Retinal pigment epithelial cell (primary cell): ENCODE data around the gene NCAPD3.
"Not testable (repeated sequence)": the region's sequence is repeated elsewhere in the genome, so short reads cannot be mapped to it uniquely, and the experiment has no call there.

Source experiments
- DNase-seq: peaks from one replicate; pipeline ENCODE4 v3.0.0-alpha.2; 2010; ENCODE audit warnings: low read depth
- H3K4me3 ChIP-seq: 2 replicates; pipeline ENCODE4 v1.5.1; 2011; ENCODE audit warnings: mild to moderate bottlenecking, low read length, control low read depth, moderate library complexity
- TF ChIP-seq, protein P1 (sequence below): conservative IDR thresholded peaks from 2 replicates; pipeline ENCODE4 v1.5.1; 2011; ENCODE audit warnings: low read depth, low read length, control low read depth, inconsistent platforms

NCAPD3 gene

DNA sequence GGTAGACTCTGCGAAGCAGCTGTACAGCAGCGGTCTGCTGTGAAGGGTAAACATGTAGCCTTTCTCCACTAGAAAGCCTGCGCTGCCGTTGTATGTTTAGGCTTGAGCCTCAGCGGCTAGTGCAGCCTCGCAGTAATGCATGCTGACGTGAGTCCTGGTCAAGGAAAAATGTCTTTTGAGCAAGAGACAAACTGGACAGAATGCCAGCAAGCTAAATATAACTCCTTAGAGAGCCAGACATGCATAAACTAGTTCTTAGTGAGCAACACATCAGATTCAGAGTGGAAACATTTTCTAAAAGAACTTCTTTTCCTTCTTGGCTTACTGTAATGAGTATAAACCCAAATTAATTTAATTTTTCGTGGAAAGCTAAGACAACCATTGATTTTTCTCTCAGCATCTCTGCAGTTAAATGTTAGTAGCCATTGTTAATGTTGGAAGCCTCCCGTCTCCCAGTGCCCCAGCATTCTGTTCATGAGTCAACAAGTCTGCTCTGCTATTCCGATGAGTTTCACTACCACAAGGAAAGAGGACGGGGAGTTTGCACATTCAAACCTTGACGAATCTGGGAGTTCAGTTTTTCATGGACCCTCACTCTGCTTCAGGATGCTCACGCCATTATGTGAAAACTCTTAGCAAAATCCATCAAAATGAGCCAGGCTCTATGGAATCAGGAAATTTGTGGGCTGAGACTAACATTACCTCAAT, 103.5 kb downstream of the NCAPD3 start:
- H3K4me3 ChIP-seq, result no peak overlapping the region
- DNase-seq, result peak; percentile 68
- TF ChIP-seq, protein P1, sequence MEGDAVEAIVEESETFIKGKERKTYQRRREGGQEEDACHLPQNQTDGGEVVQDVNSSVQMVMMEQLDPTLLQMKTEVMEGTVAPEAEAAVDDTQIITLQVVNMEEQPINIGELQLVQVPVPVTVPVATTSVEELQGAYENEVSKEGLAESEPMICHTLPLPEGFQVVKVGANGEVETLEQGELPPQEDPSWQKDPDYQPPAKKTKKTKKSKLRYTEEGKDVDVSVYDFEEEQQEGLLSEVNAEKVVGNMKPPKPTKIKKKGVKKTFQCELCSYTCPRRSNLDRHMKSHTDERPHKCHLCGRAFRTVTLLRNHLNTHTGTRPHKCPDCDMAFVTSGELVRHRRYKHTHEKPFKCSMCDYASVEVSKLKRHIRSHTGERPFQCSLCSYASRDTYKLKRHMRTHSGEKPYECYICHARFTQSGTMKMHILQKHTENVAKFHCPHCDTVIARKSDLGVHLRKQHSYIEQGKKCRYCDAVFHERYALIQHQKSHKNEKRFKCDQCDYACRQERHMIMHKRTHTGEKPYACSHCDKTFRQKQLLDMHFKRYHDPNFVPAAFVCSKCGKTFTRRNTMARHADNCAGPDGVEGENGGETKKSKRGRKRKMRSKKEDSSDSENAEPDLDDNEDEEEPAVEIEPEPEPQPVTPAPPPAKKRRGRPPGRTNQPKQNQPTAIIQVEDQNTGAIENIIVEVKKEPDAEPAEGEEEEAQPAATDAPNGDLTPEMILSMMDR, result no peak

- DNase-seq, result peak; percentile 72
- TF ChIP-seq, protein P1, result no peak
These were observed 104.7 kb downstream of the NCAPD3 start for GRCh38 chr11:134119094-134119493.

GRCh38 chr11:134118006-134118405, 105.8 kb downstream of the NCAPD3 start:
- TF ChIP-seq, protein P1, result no peak
- H3K4me3 ChIP-seq, result no peak overlapping the region
- DNase-seq, result peak; percentile 85

More at GRCh38 chr11:134119094-134119493, 104.7 kb downstream of the NCAPD3 start:
- no peak overlapping the region for H3K4me3 ChIP-seq

DNA sequence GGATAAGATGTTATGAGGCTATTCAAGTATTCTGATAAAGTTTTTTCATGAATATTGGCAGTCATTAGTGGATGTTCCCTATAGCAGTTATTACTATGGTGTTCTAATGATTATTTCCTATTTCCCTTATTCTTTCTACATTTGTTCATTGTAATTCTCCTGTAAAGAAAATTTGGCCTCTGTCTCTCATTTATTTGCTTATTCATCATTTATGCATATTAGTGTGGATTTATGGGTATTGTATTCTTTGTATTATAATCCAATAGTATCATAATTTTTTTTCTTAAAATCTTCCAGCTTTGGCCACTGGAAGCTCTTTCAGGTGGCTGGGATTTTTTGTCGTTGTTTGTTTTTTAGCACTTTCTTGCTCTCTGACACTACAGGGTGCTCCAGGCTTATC, 107.6 kb downstream of the NCAPD3 start:
- TF ChIP-seq, protein P1, result no peak
- DNase-seq, result no peak
- no peak overlapping the region for H3K4me3 ChIP-seq

DNA sequence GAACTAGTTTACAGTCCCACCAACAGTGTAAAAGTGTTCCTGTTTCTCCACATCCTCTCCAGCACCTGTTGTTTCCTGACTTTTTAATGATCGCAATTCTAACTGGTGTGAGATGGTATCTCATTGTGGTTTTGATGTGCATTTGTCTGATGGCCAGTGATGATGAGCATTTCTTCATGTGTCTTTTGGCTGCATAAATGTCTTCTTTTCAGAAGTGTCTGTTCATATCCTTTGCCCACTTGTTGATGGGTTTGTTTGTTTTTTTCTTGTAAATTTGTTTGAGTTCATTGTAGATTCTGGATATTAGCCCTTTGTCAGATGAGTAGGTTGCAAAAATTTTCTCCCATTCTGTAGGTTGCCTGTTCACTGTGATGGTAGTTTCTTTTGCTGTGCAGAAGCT, 110.0 kb downstream of the NCAPD3 start:
- not testable (repeated sequence) for DNase-seq, H3K4me3 ChIP-seq

- H3K4me3 ChIP-seq, result no peak overlapping the region
- TF ChIP-seq, protein P1, result no peak
These were observed 113.4 kb downstream of the NCAPD3 start for GRCh38 chr11:134110252-134110815.

More at GRCh38 chr11:134110252-134110815, 113.4 kb downstream of the NCAPD3 start:
- no peak for DNase-seq
